ENCODE results near the gene NEK9. TPM values are rescaled to one million over a fixed set of nuclear protein-coding genes. Genes with fewer than 3 reads are reported as not detected.

Gene NEK9
- total and polyA plus RNA-seq, 2 donors (not counting 3 experiments of a cell fraction or from before 2014, with no cell fraction given): 22.1 to 65.1 TPM

DNA sequence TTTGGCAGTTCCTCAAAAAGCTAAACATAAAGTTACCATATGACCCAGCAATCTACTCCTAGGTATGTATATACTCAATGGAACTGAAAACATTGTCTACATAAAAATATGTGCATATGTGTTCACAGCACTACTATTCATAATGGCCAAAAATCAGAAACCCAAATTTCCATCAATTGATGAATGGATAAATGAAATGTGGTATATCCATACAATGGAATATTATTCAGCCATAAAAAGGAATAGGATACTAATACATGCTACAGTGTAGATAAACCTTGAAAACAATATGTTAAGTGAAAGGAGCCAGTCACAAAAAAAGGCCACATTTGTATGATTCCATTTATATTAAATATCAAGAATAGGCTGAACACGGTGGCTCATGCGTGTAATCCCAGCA lies 66.4 kb downstream of the NEK9 start:
- no peak for DNase-seq (ENCODE audit: low read depth, low spot score)
- H2AFZ ChIP-seq (ENCODE audit: low read depth, low read length): no peak overlapping the region
- peak overlapping the region; percentile 67 for H3K27ac ChIP-seq (ENCODE audit: insufficient read depth, low read depth, low read length)
- ChIA-PET POLR2A (no interaction called here), CTCF (no interaction called here)
- dilution Hi-C loops (cut with MboI; ENCODE audit: extremely low pct_ligation_motif_present, low sequenced_read_pairs) (no loop called here), intact Hi-C loops (cut with micrococcal nuclease) (no loop called here)
- H4K20me1 ChIP-seq (replicated peaks; ENCODE audit: control insufficient read depth, extremely low read depth, insufficient read depth, low read length): no peaks in the 10 kb centered on the region
- H3K9ac ChIP-seq (replicated peaks; ENCODE audit: extremely low read depth, insufficient read depth, low read length): peak overlapping the region; percentile 1
- peaks cover 38% of the 10 kb centered on the region for H3K79me2 ChIP-seq (ENCODE audit: control insufficient read depth, insufficient read depth, low read length)
- no peaks in the 10 kb centered on the region for H3K36me3 ChIP-seq (ENCODE audit: control insufficient read depth in 2 of 2, extremely low read depth in 1 of 2, insufficient read depth in 2 of 2, low read length in 2 of 2)
- no peaks in the 10 kb centered on the region for H3K9me3 ChIP-seq (replicated peaks; ENCODE audit: control insufficient read depth, insufficient read depth, low read length)
- TF ChIP-seq, protein P1, sequence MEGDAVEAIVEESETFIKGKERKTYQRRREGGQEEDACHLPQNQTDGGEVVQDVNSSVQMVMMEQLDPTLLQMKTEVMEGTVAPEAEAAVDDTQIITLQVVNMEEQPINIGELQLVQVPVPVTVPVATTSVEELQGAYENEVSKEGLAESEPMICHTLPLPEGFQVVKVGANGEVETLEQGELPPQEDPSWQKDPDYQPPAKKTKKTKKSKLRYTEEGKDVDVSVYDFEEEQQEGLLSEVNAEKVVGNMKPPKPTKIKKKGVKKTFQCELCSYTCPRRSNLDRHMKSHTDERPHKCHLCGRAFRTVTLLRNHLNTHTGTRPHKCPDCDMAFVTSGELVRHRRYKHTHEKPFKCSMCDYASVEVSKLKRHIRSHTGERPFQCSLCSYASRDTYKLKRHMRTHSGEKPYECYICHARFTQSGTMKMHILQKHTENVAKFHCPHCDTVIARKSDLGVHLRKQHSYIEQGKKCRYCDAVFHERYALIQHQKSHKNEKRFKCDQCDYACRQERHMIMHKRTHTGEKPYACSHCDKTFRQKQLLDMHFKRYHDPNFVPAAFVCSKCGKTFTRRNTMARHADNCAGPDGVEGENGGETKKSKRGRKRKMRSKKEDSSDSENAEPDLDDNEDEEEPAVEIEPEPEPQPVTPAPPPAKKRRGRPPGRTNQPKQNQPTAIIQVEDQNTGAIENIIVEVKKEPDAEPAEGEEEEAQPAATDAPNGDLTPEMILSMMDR (IDR thresholded peaks at IDR 0.05; ENCODE audit: extremely low read depth in 1 of 2, insufficient read depth in 1 of 2, low read depth in 1 of 2, low read length in 2 of 2): no peak
- TF ChIP-seq, protein P2, sequence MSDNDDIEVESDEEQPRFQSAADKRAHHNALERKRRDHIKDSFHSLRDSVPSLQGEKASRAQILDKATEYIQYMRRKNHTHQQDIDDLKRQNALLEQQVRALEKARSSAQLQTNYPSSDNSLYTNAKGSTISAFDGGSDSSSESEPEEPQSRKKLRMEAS (IDR thresholded peaks at IDR 0.05; ENCODE audit: insufficient read depth, insufficient read length): no peak
- TF ChIP-seq POLR2A (IDR thresholded peaks at IDR 0.05; ENCODE audit: low read depth, low read length): no peak
- no peak for TF ChIP-seq MYC (IDR thresholded peaks at IDR 0.05; ENCODE audit: low read depth, low read length)
- TF ChIP-seq POLR2AphosphoS5 (IDR thresholded peaks at IDR 0.05; ENCODE audit: insufficient read depth, low read depth, low read length): no peak
- TF ChIP-seq GATA2 (IDR thresholded peaks at IDR 0.05; ENCODE audit: insufficient read depth, insufficient read length, low read depth, low read length): no peak
- TF ChIP-seq EZH2 (IDR thresholded peaks at IDR 0.05; ENCODE audit: borderline replicate concordance, low read depth, low read length, severe bottlenecking): no peak
- no peak overlapping the region for H3K4me3 ChIP-seq (replicated peaks in 1 of 3; ENCODE audit: insufficient read depth in 1 of 3, low read depth in 1 of 3, low read length in 3 of 3)
- H3K9me1 ChIP-seq (replicated peaks; ENCODE audit: control insufficient read depth, extremely low read depth, insufficient read depth, low read length): no peaks in the 10 kb centered on the region
- H3K27me3 ChIP-seq (ENCODE audit: control insufficient read depth in 2 of 2, insufficient read depth in 2 of 2, low read length in 2 of 2): no peaks in the 10 kb centered on the region
- peaks cover 27% of the 10 kb centered on the region for H3K4me1 ChIP-seq (ENCODE audit: control insufficient read depth, extremely low read depth, insufficient read depth, low read length)
- no peak for FAIRE-seq
- no TSS peak for BruUV-seq (replicated peaks)
- H3K4me2 ChIP-seq (ENCODE audit: insufficient read depth, low read length): peak overlapping the region; percentile 49
